Loucy (cell line): ENCODE measurements around the gene MIER2.

Experiments
- H2AFZ ChIP-seq: fragments of 200-600 bp; sonication (generic); 2 replicates; pipeline ENCODE4 v1.6.0; 2016; ENCODE audit warnings: antibody characterized with exemption, mild to moderate bottlenecking, low read length, moderate library complexity
- H3F3A ChIP-seq: fragments of 200-600 bp; 2 replicates; pipeline ENCODE4 v1.6.0; 2016; ENCODE audit warnings: antibody characterized with exemption, low read depth, mild to moderate bottlenecking
- H3K27me3 ChIP-seq: fragments of 200-600 bp; sonication (generic); 2 replicates; pipeline ENCODE4 v1.6.1; 2014; ENCODE audit warnings: low read length, mild to moderate bottlenecking; ENCODE audit not compliant: insufficient read depth, poor library complexity, severe bottlenecking
- H3K36me3 ChIP-seq: fragments of 200-600 bp; sonication (generic); 2 replicates; pipeline ENCODE4 v1.6.1; 2016; ENCODE audit warnings: low read length; ENCODE audit not compliant: insufficient read depth
- H3K4me1 ChIP-seq: fragments of 200-600 bp; sonication (generic); 2 replicates; pipeline ENCODE4 v1.5.1; 2014; ENCODE audit warnings: low read length, mild to moderate bottlenecking; ENCODE audit not compliant: insufficient read depth, poor library complexity, severe bottlenecking
- H3K4me2 ChIP-seq: fragments of 200-600 bp; sonication (generic); 2 replicates; pipeline ENCODE4 v1.6.0; 2014; ENCODE audit warnings: antibody characterized with exemption, low read length, low read depth, mild to moderate bottlenecking; ENCODE audit not compliant: poor library complexity, severe bottlenecking
- H3K4me3 ChIP-seq: fragments of 200-600 bp; sonication (generic); 2 replicates; pipeline ENCODE4 v1.5.1; 2014; ENCODE audit warnings: low read length, mild to moderate bottlenecking, mixed read lengths; ENCODE audit not compliant: poor library complexity, severe bottlenecking
- H3K79me2 ChIP-seq: fragments of 200-600 bp; sonication (generic); 2 replicates; pipeline ENCODE4 v1.6.1; 2014; ENCODE audit warnings: low read length; ENCODE audit not compliant: insufficient read depth
- H3K9ac ChIP-seq: fragments of 200-600 bp; sonication (generic); 2 replicates; pipeline ENCODE4 v1.6.0; 2014; ENCODE audit warnings: mild to moderate bottlenecking, low read depth, low read length, moderate library complexity; ENCODE audit not compliant: poor library complexity, severe bottlenecking
- H3K9me2 ChIP-seq: fragments of 200-600 bp; sonication (generic); replicated peaks from 2 replicates; pipeline ENCODE4 v1.6.1; 2016; ENCODE audit warnings: low read depth, low read length, mixed read lengths
- H3K9me3 ChIP-seq: fragments of 200-600 bp; sonication (generic); 2 replicates; pipeline ENCODE4 v1.6.1; 2014; ENCODE audit warnings: mild to moderate bottlenecking, antibody characterized with exemption, low read length, low read depth; ENCODE audit not compliant: insufficient read depth
- H4K20me1 ChIP-seq: fragments of 200-600 bp; sonication (generic); 2 replicates; pipeline ENCODE4 v1.6.0; 2014; ENCODE audit warnings: antibody characterized with exemption, low read length, mild to moderate bottlenecking; ENCODE audit not compliant: insufficient read depth, poor library complexity, severe bottlenecking
- CTCF ChIP-seq: fragments of 200-600 bp; sonication (generic); conservative IDR thresholded peaks from 2 replicates; pipeline ENCODE4 v1.5.1; 2014; ENCODE audit warnings: mild to moderate bottlenecking, antibody characterized with exemption, low read length
- EZH2phosphoT487 ChIP-seq: fragments of 200-600 bp; IDR thresholded peaks from 2 replicates; pipeline ENCODE4 v1.6.1; 2018; ENCODE audit warnings: antibody characterized with exemption, mild to moderate bottlenecking, moderate library complexity, borderline replicate concordance

Gene MIER2

DNA sequence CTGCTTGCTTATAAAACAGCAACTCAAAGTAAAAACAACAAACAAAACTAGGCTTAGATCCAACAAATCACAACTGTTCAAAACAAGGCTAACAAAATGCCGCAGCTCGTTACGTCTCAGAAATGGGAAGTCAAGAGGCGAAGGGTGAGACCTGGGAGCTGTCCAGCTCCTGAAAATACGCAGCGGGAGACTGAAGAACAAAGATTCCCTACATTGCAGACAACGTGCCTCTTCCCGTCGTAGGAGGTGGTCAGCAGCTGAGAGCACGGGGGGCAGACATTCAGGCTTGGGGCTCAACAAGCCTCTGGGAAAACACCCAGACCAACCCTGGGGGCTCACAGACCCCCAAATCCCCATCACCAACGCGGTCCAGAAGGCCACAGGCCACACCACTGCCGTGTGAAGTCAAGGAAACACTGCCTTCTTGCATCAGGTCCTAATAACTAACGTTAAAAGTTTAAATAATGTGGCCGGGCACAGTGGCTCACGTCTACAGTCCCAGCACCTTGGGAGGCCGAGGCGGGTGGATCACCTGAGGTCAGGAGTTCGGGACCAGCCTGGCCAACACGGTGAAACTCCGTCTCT, 66.9 kb downstream of the MIER2 start:
- Histone ChIP-seq H3K36me3 (no peaks in the 10 kb centered on the region), H3K9me2 (no peaks in the 10 kb centered on the region), H2AFZ (no peak overlapping the region), H3K4me1 (no peaks in the 10 kb centered on the region), H3K9me3 (peaks cover 11% of the 10 kb centered on the region), H3K9ac (no peak overlapping the region), H3F3A (no peaks in the 10 kb centered on the region), H3K79me2 (no peaks in the 10 kb centered on the region), H3K4me3 (no peak overlapping the region), H4K20me1 (no peaks in the 10 kb centered on the region), H3K27me3 (no peaks in the 10 kb centered on the region), H3K4me2 (no peak overlapping the region)
- TF ChIP-seq EZH2phosphoT487 (no peak), CTCF (no peak)

DNA sequence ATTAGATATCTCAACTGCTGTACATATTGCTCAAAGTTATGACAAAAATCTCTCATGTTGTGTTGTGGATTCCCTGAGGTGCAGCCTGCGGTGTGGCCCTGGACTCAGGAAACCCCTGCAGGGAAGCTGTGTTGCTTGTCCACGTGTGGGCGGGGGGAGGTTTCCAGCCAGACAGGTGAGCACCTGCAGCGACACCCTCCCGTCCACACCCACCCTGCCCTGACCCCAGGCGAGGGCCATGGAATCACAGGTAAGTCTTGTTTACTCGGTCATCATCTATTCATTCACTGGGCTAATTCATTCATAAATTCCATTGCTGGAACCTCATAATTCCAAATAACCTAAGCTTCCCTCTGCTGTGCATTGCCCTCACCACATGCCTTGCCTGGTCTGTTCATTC, 67.5 kb downstream of the MIER2 start:
- H3K4me1 ChIP-seq = no peaks in the 10 kb centered on the region
- no peak for TF ChIP-seq EZH2phosphoT487
- TF ChIP-seq CTCF = no peak
- H3K9me3 ChIP-seq = peaks cover 11% of the 10 kb centered on the region
- no peaks in the 10 kb centered on the region for H3K9me2 ChIP-seq
- H3K9ac ChIP-seq = no peak overlapping the region
- no peaks in the 10 kb centered on the region for H3K27me3 ChIP-seq
- no peak overlapping the region for H2AFZ ChIP-seq
- H4K20me1 ChIP-seq = no peaks in the 10 kb centered on the region
- H3K4me3 ChIP-seq = no peak overlapping the region
- H3K4me2 ChIP-seq = no peak overlapping the region
- H3K79me2 ChIP-seq = no peaks in the 10 kb centered on the region
- no peaks in the 10 kb centered on the region for H3K36me3 ChIP-seq
- H3F3A ChIP-seq = no peaks in the 10 kb centered on the region

- Histone ChIP-seq H2AFZ (no peak overlapping the region), H3K4me1 (no peaks in the 10 kb centered on the region), H3K9me2 (no peaks in the 10 kb centered on the region), H4K20me1 (no peaks in the 10 kb centered on the region), H3K4me2 (no peak overlapping the region), H3K9me3 (peaks cover 11% of the 10 kb centered on the region), H3K9ac (no peak overlapping the region), H3K36me3 (no peaks in the 10 kb centered on the region), H3K27me3 (no peaks in the 10 kb centered on the region), H3F3A (no peaks in the 10 kb centered on the region), H3K79me2 (no peaks in the 10 kb centered on the region), H3K4me3 (no peak overlapping the region)
- TF ChIP-seq EZH2phosphoT487 (no peak), CTCF (no peak)
These were observed 68.5 kb downstream of the MIER2 start for GRCh38 chr19:275958-276646.
